ENCODE measurements around the gene UGT1A7.

GRCh38 chr2:233795735-233796171 lies 114.1 kb downstream of the UGT1A7 start:
- no peak for TF ChIP-seq EZH2 (IDR thresholded peaks at IDR 0.05; ENCODE audit: insufficient read depth, poor library complexity, severe bottlenecking)
- no peak for TF ChIP-seq EZH2phosphoT487 (IDR thresholded peaks at IDR 0.05; ENCODE audit: insufficient read depth, low read depth)
